ENCODE measurements around the gene ATP6V1G2.

ATP6V1G2 gene

DNA sequence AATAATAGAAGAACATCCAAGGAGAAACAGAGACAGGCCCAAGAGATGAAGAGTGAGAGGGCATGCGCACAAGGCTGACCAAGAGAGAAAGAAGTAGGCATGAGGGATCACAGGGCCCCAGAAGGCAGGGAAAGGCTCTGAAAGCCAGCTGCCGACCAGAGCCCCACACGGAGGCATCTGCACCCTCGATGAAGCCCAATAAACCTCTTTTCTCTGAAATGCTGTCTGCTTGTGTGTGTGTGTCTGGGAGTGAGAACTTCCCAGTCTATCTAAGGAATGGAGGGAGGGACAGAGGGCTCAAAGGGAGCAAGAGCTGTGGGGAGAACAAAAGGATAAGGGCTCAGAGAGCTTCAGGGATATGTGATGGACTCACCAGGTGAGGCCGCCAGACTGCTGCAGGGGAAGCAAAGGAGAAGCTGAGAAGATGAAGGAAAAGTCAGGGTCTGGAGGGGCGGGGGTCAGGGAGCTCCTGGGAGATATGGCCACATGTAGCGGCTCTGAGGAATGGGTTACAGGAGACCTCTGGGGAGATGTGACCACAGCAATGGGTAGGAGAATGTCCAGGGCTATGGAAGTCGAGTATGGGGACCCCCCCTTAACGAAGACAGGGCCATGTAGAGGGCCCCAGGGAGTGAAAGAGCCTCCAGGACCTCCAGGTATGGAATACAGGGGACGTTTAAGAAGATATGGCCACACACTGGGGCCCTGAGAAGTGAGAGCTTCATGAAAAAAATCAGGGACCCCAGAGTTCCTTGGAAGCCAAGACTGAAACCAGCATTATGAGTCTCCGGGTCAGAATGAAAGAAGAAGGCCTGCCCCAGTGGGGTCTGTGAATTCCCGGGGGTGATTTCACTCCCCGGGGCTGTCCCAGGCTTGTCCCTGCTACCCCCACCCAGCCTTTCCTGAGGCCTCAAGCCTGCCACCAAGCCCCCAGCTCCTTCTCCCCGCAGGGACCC is 28.0 kb upstream of the ATP6V1G2 start (continued):
- TF ChIP-seq, protein P1, sequence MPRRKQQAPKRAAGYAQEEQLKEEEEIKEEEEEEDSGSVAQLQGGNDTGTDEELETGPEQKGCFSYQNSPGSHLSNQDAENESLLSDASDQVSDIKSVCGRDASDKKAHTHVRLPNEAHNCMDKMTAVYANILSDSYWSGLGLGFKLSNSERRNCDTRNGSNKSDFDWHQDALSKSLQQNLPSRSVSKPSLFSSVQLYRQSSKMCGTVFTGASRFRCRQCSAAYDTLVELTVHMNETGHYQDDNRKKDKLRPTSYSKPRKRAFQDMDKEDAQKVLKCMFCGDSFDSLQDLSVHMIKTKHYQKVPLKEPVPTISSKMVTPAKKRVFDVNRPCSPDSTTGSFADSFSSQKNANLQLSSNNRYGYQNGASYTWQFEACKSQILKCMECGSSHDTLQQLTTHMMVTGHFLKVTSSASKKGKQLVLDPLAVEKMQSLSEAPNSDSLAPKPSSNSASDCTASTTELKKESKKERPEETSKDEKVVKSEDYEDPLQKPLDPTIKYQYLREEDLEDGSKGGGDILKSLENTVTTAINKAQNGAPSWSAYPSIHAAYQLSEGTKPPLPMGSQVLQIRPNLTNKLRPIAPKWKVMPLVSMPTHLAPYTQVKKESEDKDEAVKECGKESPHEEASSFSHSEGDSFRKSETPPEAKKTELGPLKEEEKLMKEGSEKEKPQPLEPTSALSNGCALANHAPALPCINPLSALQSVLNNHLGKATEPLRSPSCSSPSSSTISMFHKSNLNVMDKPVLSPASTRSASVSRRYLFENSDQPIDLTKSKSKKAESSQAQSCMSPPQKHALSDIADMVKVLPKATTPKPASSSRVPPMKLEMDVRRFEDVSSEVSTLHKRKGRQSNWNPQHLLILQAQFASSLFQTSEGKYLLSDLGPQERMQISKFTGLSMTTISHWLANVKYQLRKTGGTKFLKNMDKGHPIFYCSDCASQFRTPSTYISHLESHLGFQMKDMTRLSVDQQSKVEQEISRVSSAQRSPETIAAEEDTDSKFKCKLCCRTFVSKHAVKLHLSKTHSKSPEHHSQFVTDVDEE (CRISPR knock-in tag; IDR thresholded peaks at IDR 0.05), result no peak

DNA sequence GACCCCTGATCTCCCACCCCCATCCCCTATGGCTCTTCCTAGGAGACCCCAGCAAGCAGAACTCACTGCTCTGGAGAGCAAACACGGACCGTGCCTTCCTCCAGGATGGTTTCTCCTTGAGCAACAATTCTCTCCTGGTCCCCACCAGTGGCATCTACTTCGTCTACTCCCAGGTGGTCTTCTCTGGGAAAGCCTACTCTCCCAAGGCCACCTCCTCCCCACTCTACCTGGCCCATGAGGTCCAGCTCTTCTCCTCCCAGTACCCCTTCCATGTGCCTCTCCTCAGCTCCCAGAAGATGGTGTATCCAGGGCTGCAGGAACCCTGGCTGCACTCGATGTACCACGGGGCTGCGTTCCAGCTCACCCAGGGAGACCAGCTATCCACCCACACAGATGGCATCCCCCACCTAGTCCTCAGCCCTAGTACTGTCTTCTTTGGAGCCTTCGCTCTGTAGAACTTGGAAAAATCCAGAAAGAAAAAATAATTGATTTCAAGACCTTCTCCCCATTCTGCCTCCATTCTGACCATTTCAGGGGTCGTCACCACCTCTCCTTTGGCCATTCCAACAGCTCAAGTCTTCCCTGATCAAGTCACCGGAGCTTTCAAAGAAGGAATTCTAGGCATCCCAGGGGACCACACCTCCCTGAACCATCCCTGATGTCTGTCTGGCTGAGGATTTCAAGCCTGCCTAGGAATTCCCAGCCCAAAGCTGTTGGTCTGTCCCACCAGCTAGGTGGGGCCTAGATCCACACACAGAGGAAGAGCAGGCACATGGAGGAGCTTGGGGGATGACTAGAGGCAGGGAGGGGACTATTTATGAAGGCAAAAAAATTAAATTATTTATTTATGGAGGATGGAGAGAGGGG is 27.1 kb upstream of the ATP6V1G2 start:
- ATAC-seq, result no peak
- no peak for TF ChIP-seq ZFP30 (CRISPR knock-in tag; IDR thresholded peaks at IDR 0.05)
- TF ChIP-seq CSDC2 (CRISPR knock-in tag; IDR thresholded peaks at IDR 0.05), result no peak
- TF ChIP-seq, protein P1 (CRISPR knock-in tag; IDR thresholded peaks at IDR 0.05), result no peak
- TF ChIP-seq ZNF70 (CRISPR knock-in tag; IDR thresholded peaks at IDR 0.05), result no peak
- no peak for TF ChIP-seq RARB (CRISPR knock-in tag; IDR thresholded peaks at IDR 0.05)
- no peak for TF ChIP-seq ESRRG (CRISPR knock-in tag; IDR thresholded peaks at IDR 0.05)
- no peak for TF ChIP-seq ZFP3 (CRISPR knock-in tag; IDR thresholded peaks at IDR 0.05)
- TF ChIP-seq SNAI2 (CRISPR knock-in tag; IDR thresholded peaks at IDR 0.05), result no peak
- no peak for TF ChIP-seq ZC3H10 (CRISPR knock-in tag; IDR thresholded peaks at IDR 0.05)
- TF ChIP-seq, protein P2, sequence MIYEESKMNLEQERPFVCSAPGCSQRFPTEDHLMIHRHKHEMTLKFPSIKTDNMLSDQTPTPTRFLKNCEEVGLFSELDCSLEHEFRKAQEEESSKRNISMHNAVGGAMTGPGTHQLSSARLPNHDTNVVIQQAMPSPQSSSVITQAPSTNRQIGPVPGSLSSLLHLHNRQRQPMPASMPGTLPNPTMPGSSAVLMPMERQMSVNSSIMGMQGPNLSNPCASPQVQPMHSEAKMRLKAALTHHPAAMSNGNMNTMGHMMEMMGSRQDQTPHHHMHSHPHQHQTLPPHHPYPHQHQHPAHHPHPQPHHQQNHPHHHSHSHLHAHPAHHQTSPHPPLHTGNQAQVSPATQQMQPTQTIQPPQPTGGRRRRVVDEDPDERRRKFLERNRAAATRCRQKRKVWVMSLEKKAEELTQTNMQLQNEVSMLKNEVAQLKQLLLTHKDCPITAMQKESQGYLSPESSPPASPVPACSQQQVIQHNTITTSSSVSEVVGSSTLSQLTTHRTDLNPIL (CRISPR knock-in tag; IDR thresholded peaks at IDR 0.05; ENCODE audit: low read depth), result no peak
- TF ChIP-seq ZNF8 (CRISPR knock-in tag; IDR thresholded peaks at IDR 0.05), result no peak
- no peak for TF ChIP-seq ISL1 (CRISPR knock-in tag; IDR thresholded peaks at IDR 0.05)
- no peak for TF ChIP-seq ZNF565 (CRISPR knock-in tag; conservative IDR thresholded peaks at IDR 0.05; ENCODE audit: low read depth)
- no peak for TF ChIP-seq GLIS3 (CRISPR knock-in tag; IDR thresholded peaks at IDR 0.05)
- TF ChIP-seq, protein P3, sequence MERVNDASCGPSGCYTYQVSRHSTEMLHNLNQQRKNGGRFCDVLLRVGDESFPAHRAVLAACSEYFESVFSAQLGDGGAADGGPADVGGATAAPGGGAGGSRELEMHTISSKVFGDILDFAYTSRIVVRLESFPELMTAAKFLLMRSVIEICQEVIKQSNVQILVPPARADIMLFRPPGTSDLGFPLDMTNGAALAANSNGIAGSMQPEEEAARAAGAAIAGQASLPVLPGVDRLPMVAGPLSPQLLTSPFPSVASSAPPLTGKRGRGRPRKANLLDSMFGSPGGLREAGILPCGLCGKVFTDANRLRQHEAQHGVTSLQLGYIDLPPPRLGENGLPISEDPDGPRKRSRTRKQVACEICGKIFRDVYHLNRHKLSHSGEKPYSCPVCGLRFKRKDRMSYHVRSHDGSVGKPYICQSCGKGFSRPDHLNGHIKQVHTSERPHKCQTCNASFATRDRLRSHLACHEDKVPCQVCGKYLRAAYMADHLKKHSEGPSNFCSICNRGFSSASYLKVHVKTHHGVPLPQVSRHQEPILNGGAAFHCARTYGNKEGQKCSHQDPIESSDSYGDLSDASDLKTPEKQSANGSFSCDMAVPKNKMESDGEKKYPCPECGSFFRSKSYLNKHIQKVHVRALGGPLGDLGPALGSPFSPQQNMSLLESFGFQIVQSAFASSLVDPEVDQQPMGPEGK (CRISPR knock-in tag; IDR thresholded peaks at IDR 0.05; ENCODE audit: borderline replicate concordance), result no peak

DNA sequence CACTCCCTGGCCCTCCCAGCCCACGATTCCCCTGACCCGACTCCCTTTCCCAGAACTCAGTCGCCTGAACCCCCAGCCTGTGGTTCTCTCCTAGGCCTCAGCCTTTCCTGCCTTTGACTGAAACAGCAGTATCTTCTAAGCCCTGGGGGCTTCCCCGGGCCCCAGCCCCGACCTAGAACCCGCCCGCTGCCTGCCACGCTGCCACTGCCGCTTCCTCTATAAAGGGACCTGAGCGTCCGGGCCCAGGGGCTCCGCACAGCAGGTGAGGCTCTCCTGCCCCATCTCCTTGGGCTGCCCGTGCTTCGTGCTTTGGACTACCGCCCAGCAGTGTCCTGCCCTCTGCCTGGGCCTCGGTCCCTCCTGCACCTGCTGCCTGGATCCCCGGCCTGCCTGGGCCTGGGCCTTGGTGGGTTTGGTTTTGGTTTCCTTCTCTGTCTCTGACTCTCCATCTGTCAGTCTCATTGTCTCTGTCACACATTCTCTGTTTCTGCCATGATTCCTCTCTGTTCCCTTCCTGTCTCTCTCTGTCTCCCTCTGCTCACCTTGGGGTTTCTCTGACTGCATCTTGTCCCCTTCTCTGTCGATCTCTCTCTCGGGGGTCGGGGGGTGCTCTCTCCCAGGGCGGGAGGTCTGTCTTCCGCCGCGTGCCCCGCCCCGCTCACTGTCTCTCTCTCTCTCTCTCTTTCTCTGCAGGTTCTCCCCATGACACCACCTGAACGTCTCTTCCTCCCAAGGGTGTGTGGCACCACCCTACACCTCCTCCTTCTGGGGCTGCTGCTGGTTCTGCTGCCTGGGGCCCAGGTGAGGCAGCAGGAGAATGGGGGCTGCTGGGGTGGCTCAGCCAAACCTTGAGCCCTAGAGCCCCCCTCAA is 25.9 kb upstream of the ATP6V1G2 start, which contains the start of gene LTA:
TSS of gene LTA (plus strand) at position 249 of the 871 bp plus-strand sequence. CDS start at position 703, 454 bp downstream.
- no peak for ATAC-seq
- TF ChIP-seq GLIS3 (CRISPR knock-in tag; IDR thresholded peaks at IDR 0.05) (no peak), ZNF70 (CRISPR knock-in tag; IDR thresholded peaks at IDR 0.05) (no peak), ESRRG (CRISPR knock-in tag; IDR thresholded peaks at IDR 0.05) (no peak), PPARA (CRISPR knock-in tag; IDR thresholded peaks at IDR 0.05; ENCODE audit: borderline replicate concordance) (no peak), ZC3H10 (CRISPR knock-in tag; IDR thresholded peaks at IDR 0.05) (no peak), RARB (CRISPR knock-in tag; IDR thresholded peaks at IDR 0.05) (no peak), ZNF565 (CRISPR knock-in tag; conservative IDR thresholded peaks at IDR 0.05; ENCODE audit: low read depth) (no peak), ARNTL (CRISPR knock-in tag; IDR thresholded peaks at IDR 0.05; ENCODE audit: borderline replicate concordance, low read depth) (no peak), ISL1 (CRISPR knock-in tag; IDR thresholded peaks at IDR 0.05) (no peak), TOX (CRISPR knock-in tag; IDR thresholded peaks at IDR 0.05; ENCODE audit: borderline replicate concordance) (no peak)
- TF ChIP-seq, protein P1 (CRISPR knock-in tag; IDR thresholded peaks at IDR 0.05), result no peak
- TF ChIP-seq, protein P4, sequence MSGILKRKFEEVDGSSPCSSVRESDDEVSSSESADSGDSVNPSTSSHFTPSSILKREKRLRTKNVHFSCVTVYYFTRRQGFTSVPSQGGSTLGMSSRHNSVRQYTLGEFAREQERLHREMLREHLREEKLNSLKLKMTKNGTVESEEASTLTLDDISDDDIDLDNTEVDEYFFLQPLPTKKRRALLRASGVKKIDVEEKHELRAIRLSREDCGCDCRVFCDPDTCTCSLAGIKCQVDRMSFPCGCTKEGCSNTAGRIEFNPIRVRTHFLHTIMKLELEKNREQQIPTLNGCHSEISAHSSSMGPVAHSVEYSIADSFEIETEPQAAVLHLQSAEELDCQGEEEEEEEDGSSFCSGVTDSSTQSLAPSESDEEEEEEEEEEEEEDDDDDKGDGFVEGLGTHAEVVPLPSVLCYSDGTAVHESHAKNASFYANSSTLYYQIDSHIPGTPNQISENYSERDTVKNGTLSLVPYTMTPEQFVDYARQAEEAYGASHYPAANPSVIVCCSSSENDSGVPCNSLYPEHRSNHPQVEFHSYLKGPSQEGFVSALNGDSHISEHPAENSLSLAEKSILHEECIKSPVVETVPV (CRISPR knock-in tag; IDR thresholded peaks at IDR 0.05), result no peak
